Measurements from ENCODE around the gene EVPL. TPM values are rescaled to one million over a fixed set of nuclear protein-coding genes. Genes with fewer than 3 reads are reported as not detected.
A peak's percentile ranks its signal among the peaks of the same experiment; 100 is the strongest.

EVPL gene
- total and polyA plus RNA-seq, 2 of the 13 experiments (the other 11 are each of a cell fraction or from before 2014, with no cell fraction given), result 2.1 to 8.2 TPM

DNA sequence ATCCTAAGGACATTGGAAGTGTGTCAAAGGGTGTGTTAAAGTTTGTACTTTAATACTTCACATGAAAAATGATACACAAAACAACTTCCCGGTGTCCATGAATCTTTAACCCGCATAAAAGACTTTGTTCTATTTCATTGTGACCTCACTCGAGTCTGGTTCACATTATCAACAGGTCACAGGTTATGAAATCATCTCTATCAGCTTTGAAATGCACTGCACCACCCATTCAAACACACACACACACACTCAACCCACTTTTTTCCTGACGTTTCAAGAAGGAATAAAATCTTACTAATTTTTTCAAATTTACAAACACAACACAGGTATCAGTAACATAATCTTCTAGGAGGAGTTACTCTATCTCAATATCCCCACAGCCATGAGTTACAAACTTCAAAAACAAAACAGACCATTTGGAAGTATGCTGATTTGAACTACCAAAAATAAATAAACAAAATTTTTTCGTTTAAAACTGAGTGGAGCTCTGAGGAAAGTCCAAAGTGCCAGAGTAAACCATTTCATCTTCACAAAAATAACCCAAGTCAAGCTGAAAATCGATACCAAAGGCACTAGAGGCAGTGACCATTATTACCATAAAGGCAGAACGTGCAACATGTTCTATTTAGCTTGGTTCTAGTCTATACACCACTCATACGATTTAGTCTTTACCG is 50.8 kb downstream of the EVPL start (continued):
- TF ChIP-seq, protein P1, sequence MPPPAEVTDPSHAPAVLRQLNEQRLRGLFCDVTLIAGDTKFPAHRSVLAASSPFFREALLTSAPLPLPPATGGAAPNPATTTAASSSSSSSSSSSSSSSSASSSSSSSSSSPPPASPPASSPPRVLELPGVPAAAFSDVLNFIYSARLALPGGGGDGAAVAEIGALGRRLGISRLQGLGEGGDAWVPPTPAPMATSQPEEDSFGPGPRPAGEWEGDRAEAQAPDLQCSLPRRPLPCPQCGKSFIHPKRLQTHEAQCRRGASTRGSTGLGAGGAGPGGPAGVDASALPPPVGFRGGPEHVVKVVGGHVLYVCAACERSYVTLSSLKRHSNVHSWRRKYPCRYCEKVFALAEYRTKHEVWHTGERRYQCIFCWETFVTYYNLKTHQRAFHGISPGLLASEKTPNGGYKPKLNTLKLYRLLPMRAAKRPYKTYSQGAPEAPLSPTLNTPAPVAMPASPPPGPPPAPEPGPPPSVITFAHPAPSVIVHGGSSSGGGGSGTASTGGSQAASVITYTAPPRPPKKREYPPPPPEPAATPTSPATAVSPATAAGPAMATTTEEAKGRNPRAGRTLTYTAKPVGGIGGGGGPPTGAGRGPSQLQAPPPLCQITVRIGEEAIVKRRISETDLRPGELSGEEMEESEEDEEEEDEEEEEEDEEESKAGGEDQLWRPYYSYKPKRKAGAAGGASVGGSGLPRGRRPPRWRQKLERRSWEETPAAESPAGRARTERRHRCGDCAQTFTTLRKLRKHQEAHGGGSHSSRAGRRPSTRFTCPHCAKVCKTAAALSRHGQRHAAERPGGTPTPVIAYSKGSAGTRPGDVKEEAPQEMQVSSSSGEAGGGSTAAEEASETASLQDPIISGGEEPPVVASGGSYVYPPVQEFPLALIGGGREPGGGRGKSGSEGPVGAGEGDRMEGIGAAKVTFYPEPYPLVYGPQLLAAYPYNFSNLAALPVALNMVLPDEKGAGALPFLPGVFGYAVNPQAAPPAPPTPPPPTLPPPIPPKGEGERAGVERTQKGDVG (CRISPR knock-in tag; IDR thresholded peaks at IDR 0.05; ENCODE audit: borderline replicate concordance), result no peak
- TF ChIP-seq MXD4 (CRISPR knock-in tag; IDR thresholded peaks at IDR 0.05), result peak; percentile 16; the same call in 1 of the 2 replicates
- TF ChIP-seq, protein P2, sequence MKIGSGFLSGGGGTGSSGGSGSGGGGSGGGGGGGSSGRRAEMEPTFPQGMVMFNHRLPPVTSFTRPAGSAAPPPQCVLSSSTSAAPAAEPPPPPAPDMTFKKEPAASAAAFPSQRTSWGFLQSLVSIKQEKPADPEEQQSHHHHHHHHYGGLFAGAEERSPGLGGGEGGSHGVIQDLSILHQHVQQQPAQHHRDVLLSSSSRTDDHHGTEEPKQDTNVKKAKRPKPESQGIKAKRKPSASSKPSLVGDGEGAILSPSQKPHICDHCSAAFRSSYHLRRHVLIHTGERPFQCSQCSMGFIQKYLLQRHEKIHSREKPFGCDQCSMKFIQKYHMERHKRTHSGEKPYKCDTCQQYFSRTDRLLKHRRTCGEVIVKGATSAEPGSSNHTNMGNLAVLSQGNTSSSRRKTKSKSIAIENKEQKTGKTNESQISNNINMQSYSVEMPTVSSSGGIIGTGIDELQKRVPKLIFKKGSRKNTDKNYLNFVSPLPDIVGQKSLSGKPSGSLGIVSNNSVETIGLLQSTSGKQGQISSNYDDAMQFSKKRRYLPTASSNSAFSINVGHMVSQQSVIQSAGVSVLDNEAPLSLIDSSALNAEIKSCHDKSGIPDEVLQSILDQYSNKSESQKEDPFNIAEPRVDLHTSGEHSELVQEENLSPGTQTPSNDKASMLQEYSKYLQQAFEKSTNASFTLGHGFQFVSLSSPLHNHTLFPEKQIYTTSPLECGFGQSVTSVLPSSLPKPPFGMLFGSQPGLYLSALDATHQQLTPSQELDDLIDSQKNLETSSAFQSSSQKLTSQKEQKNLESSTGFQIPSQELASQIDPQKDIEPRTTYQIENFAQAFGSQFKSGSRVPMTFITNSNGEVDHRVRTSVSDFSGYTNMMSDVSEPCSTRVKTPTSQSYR (CRISPR knock-in tag; IDR thresholded peaks at IDR 0.05; ENCODE audit: borderline replicate concordance), result no peak
- TF ChIP-seq ZNF83 (CRISPR knock-in tag; IDR thresholded peaks at IDR 0.05; ENCODE audit: borderline replicate concordance), result no peak
- TF ChIP-seq TSC22D2 (CRISPR knock-in tag; IDR thresholded peaks at IDR 0.05; ENCODE audit: borderline replicate concordance), result no peak
- TF ChIP-seq HIVEP1 (CRISPR knock-in tag; IDR thresholded peaks at IDR 0.05), result no peak
- no peak for TF ChIP-seq ZNF674 (CRISPR knock-in tag; IDR thresholded peaks at IDR 0.05; ENCODE audit: low read depth)
- TF ChIP-seq ZNF253 (CRISPR knock-in tag; IDR thresholded peaks at IDR 0.05; ENCODE audit: borderline replicate concordance), result no peak
- no peak for TF ChIP-seq ZFP36L2 (CRISPR knock-in tag; IDR thresholded peaks at IDR 0.05)
- no peak for TF ChIP-seq ZNF235 (CRISPR knock-in tag; IDR thresholded peaks at IDR 0.05; ENCODE audit: borderline replicate concordance)
- TF ChIP-seq ATRX (CRISPR knock-in tag; IDR thresholded peaks at IDR 0.05; ENCODE audit: borderline replicate concordance), result no peak
- TF ChIP-seq RFX5 (IDR thresholded peaks at IDR 0.05; ENCODE audit: low read depth, low read length), result no peak
- peak; percentile 91 for TF ChIP-seq NR2F6 (IDR thresholded peaks at IDR 0.05)
- peak; percentile 85 for TF ChIP-seq NR2F6 (CRISPR knock-in tag; IDR thresholded peaks at IDR 0.05)
- TF ChIP-seq ELF4 (CRISPR knock-in tag; IDR thresholded peaks at IDR 0.05; ENCODE audit: borderline replicate concordance), result no peak
- TF ChIP-seq NFAT5 (CRISPR knock-in tag; IDR thresholded peaks at IDR 0.05), result no peak

Measured in HepG2 (cell line).